Epithelial cell of esophagus (primary cell): ENCODE data around the gene HSPE1.
"Not testable (repeated sequence)": the region's sequence is repeated elsewhere in the genome, so short reads cannot be mapped to it uniquely, and the experiment has no call there.

Source experiments
- DNase-seq: peaks from one replicate; pipeline ENCODE4 v3.0.0; 2010; ENCODE audit warnings: low read depth
- H3K4me3 ChIP-seq: 2 replicates; pipeline ENCODE4 v1.5.1; 2011; ENCODE audit warnings: mild to moderate bottlenecking, low read length, control low read depth
- CTCF ChIP-seq: IDR thresholded peaks from 2 replicates; pipeline ENCODE4 v1.5.1; 2011; ENCODE audit warnings: low read depth, mild to moderate bottlenecking, low read length, control low read depth, inconsistent platforms; ENCODE audit not compliant: insufficient read depth; ENCODE audit errors: missing control alignments

The HSPE1 gene

GRCh38 chr2:197455428-197455827 is 44.8 kb upstream of the HSPE1 start:
- DNase-seq = no peak
- no peak for TF ChIP-seq CTCF
- no peak overlapping the region for H3K4me3 ChIP-seq

- TF ChIP-seq CTCF = no peak
- no peak for DNase-seq
- no peak overlapping the region for H3K4me3 ChIP-seq
Measured at GRCh38 chr2:197460649-197461048, 39.5 kb upstream of the HSPE1 start.

- TF ChIP-seq CTCF = no peak
- no peak overlapping the region for H3K4me3 ChIP-seq
- peak; percentile 22 for DNase-seq
Measured at GRCh38 chr2:197461057-197461456, 39.1 kb upstream of the HSPE1 start.

- no peak for DNase-seq
- H3K4me3 ChIP-seq = no peak overlapping the region
- TF ChIP-seq CTCF = no peak
Measured at GRCh38 chr2:197464175-197464574, 36.0 kb upstream of the HSPE1 start.

- no peak for TF ChIP-seq CTCF
- no peak overlapping the region for H3K4me3 ChIP-seq
- DNase-seq = no peak
Measured at GRCh38 chr2:197472166-197472565, 28.0 kb upstream of the HSPE1 start.

- no peak for TF ChIP-seq CTCF
- H3K4me3 ChIP-seq = no peak overlapping the region
Measured at GRCh38 chr2:197477797-197478196, 22.4 kb upstream of the HSPE1 start.

GRCh38 chr2:197480165-197481036 is 19.8 kb upstream of the HSPE1 start:
- TF ChIP-seq CTCF = no peak
- DNase-seq = no peak
- no peak overlapping the region for H3K4me3 ChIP-seq

More at GRCh38 chr2:197477797-197478196, 22.4 kb upstream of the HSPE1 start:
- no peak for DNase-seq

GRCh38 chr2:197484248-197484647 is 15.9 kb upstream of the HSPE1 start:
- not testable (repeated sequence) for H3K4me3 ChIP-seq, DNase-seq
